GM21367 (cell line): Measurements from ENCODE around the gene MCF2L2.
"Not testable (repeated sequence)": the region's sequence is repeated elsewhere in the genome, so short reads cannot be mapped to it uniquely, and the experiment has no call there.

ENCODE experiments used
- ATAC-seq: cut with Tn5 transposase; IDR thresholded peaks from one replicate; pipeline ENCODE4 v1.9.1; 2021; ENCODE audit not compliant: unreplicated experiment

The MCF2L2 gene

GRCh38 chr3:183428447-183429211, at the start of gene MCF2L2:
Gene MCF2L2 (minus strand): TSS chr3:183428619. CDS start chr3:183427977, 642 bp downstream.
- peak; percentile 72 for ATAC-seq

- ATAC-seq = no peak
Measured at GRCh38 chr3:183477801-183478456, 49.5 kb upstream of the MCF2L2 start.

GRCh38 chr3:183475764-183476162, 47.3 kb upstream of the MCF2L2 start:
- ATAC-seq = not testable (repeated sequence)

- ATAC-seq = no peak
Measured at GRCh38 chr3:183475016-183475763, 46.8 kb upstream of the MCF2L2 start.

GRCh38 chr3:183473969-183474368, 45.5 kb upstream of the MCF2L2 start:
- ATAC-seq = no peak

GRCh38 chr3:183472155-183472554, 43.7 kb upstream of the MCF2L2 start:
- no peak for ATAC-seq

GRCh38 chr3:183468424-183468823, 40.0 kb upstream of the MCF2L2 start:
- ATAC-seq = no peak

GRCh38 chr3:183466575-183466974, 38.2 kb upstream of the MCF2L2 start:
- ATAC-seq = no peak

- not testable (repeated sequence) for ATAC-seq
Measured at GRCh38 chr3:183465710-183466109, 37.3 kb upstream of the MCF2L2 start.

- ATAC-seq = no peak
Measured at GRCh38 chr3:183464480-183464879, 36.1 kb upstream of the MCF2L2 start.

GRCh38 chr3:183460081-183461055, 31.9 kb upstream of the MCF2L2 start:
- ATAC-seq = no peak

- ATAC-seq = no peak
Measured at GRCh38 chr3:183455089-183455488, 26.7 kb upstream of the MCF2L2 start.

GRCh38 chr3:183454064-183454463, 25.6 kb upstream of the MCF2L2 start:
- no peak for ATAC-seq

- no peak for ATAC-seq
Measured at GRCh38 chr3:183449791-183450190, 21.4 kb upstream of the MCF2L2 start.

GRCh38 chr3:183449391-183449790, 21.0 kb upstream of the MCF2L2 start:
- no peak for ATAC-seq

GRCh38 chr3:183448369-183449128, 20.1 kb upstream of the MCF2L2 start:
- no peak for ATAC-seq

GRCh38 chr3:183447206-183448001, 19.0 kb upstream of the MCF2L2 start:
- ATAC-seq = peak; percentile 86

GRCh38 chr3:183446838-183447205, 18.4 kb upstream of the MCF2L2 start:
- no peak for ATAC-seq

GRCh38 chr3:183444748-183445147, 16.3 kb upstream of the MCF2L2 start:
- no peak for ATAC-seq
